GM23248 (cell line): ENCODE data around the gene PRICKLE2. TPM values are rescaled to one million over a fixed set of nuclear protein-coding genes. Genes with fewer than 3 reads are reported as not detected.
A peak's percentile ranks its signal among the peaks of the same experiment; 100 is the strongest.

Experiments used
- DNase-seq: peaks from one replicate; pipeline ENCODE4 v3.0.0-alpha.2; 2015
- H2AFZ ChIP-seq: fragments of 200-600 bp; sonication (generic); 2 replicates; pipeline ENCODE4 v1.6.1; 2016; ENCODE audit warnings: antibody characterized with exemption
- H3F3A ChIP-seq: fragments of 200-600 bp; sonication (generic); 2 replicates; pipeline ENCODE4 v1.6.1; 2016; ENCODE audit warnings: mild to moderate bottlenecking, antibody characterized with exemption, mixed run types; ENCODE audit not compliant: insufficient read depth
- H3K27ac ChIP-seq: fragments of 200-600 bp; sonication (generic); 2 replicates; pipeline ENCODE4 v1.5.1; 2016; ENCODE audit warnings: mild to moderate bottlenecking
- H3K27me3 ChIP-seq: fragments of 200-600 bp; sonication (generic); replicated peaks from 2 replicates; pipeline ENCODE4 v1.6.1; 2016; ENCODE audit warnings: mild to moderate bottlenecking; ENCODE audit not compliant: insufficient read depth
- H3K36me3 ChIP-seq: fragments of 200-600 bp; sonication (generic); 2 replicates; pipeline ENCODE4 v1.6.1; 2016; ENCODE audit warnings: low read depth, mild to moderate bottlenecking
- H3K4me1 ChIP-seq: fragments of 200-600 bp; sonication (generic); 2 replicates; pipeline ENCODE4 v1.6.1; 2016; ENCODE audit warnings: mild to moderate bottlenecking; ENCODE audit not compliant: insufficient read depth
- H3K4me2 ChIP-seq: fragments of 200-600 bp; sonication (generic); one replicate; pipeline ENCODE4 v1.6.1; 2016; ENCODE audit warnings: mild to moderate bottlenecking; ENCODE audit not compliant: unreplicated experiment
- H3K4me3 ChIP-seq: fragments of 200-600 bp; sonication (generic); 2 replicates; pipeline ENCODE4 v1.5.1; 2016; ENCODE audit warnings: mild to moderate bottlenecking
- H3K79me2 ChIP-seq: fragments of 200-600 bp; sonication (generic); 2 replicates; pipeline ENCODE4 v1.6.1; 2016; ENCODE audit warnings: mild to moderate bottlenecking; ENCODE audit not compliant: insufficient read depth
- H3K9ac ChIP-seq: fragments of 200-600 bp; sonication (generic); 2 replicates; pipeline ENCODE4 v1.6.1; 2016; ENCODE audit warnings: mild to moderate bottlenecking
- H3K9me2 ChIP-seq: fragments of 200-600 bp; sonication (generic); 2 replicates; pipeline ENCODE4 v1.6.1; 2016; ENCODE audit warnings: mixed run types, mild to moderate bottlenecking, moderate library complexity; ENCODE audit not compliant: insufficient read depth
- H3K9me3 ChIP-seq: fragments of 200-600 bp; sonication (generic); one replicate; pipeline ENCODE4 v1.6.1; 2017; ENCODE audit warnings: low read depth
- H4K20me1 ChIP-seq: fragments of 200-600 bp; sonication (generic); 2 replicates; pipeline ENCODE4 v1.6.0; 2016; ENCODE audit not compliant: insufficient read depth
- EZH2 ChIP-seq: fragments of 200-600 bp; sonication (generic); IDR thresholded peaks from 2 replicates; pipeline ENCODE4 v1.6.1; 2018; ENCODE audit warnings: antibody characterized with exemption, mild to moderate bottlenecking; ENCODE audit not compliant: insufficient read depth, poor library complexity, severe bottlenecking
- EZH2phosphoT487 ChIP-seq: fragments of 200-600 bp; sonication (generic); IDR thresholded peaks from 2 replicates; pipeline ENCODE4 v1.6.1; 2018; ENCODE audit warnings: antibody characterized with exemption, moderate library complexity, mild to moderate bottlenecking, low read depth; ENCODE audit not compliant: insufficient read depth
- WGBS, 2 experiments: methylation state at CpG; one replicate each; pipeline ENCODE4 v1.1.6; 2015 to 2017; ENCODE audit warnings: low lambda C conversion rate in 2 of 2, low coverage in 1 of 2; ENCODE audit errors: missing lambda C conversion rate in 2 of 2; 5-methylcytosine and 5-hydroxymethylcytosine counted together
- in situ Hi-C: fragments of 300-500 bp; cut with MboI; formaldehyde crosslinking; loops from 2 replicates; pipeline ENCODE4 v1.15.0; 2020
- polyA plus RNA-seq: library from polyadenylated mRNA; unstranded; fragments of >200 nt; fragmentation: Nextera tagmentation; extraction: Ambion mirVana; gene quantifications from 2 replicates; pipeline ENCODE4 v1.2.1, GENCODE V29; 2016
- total RNA-seq: library from RNA; depleted of rRNA; stranded (reverse); fragments of >200 nt; shearing (Covaris generic); gene quantifications from 2 replicates; pipeline ENCODE4 v1.2.3, GENCODE V29; 2014

The PRICKLE2 gene
- total and polyA plus RNA-seq, 2 experiments from 2014 or later, result 7.3 to 19.6 TPM

GRCh38 chr3:64104691-64105111 is 120.6 kb downstream of the PRICKLE2 start:
- in situ Hi-C loops, result no loop called here
- Histone ChIP-seq H4K20me1 (no peaks in the 10 kb centered on the region), H3K79me2 (peaks cover 31% of the 10 kb centered on the region), H3K4me3 (no peak overlapping the region), H3K27me3 (no peaks in the 10 kb centered on the region), H3K27ac (no peak overlapping the region), H3K9ac (no peak overlapping the region), H3K9me3 (no peaks in the 10 kb centered on the region), H3F3A (peaks cover 5% of the 10 kb centered on the region; the same call in 1 of the 2 replicates), H3K4me1 (peaks cover 15% of the 10 kb centered on the region), H3K36me3 (0 out of 2 replicates have a peak, but pooled peaks cover 6% of the 10 kb centered on the region), H3K4me2 (no peak overlapping the region), H3K9me2 (no peaks in the 10 kb centered on the region), H2AFZ (no peak overlapping the region)
- DNase-seq, result peak; percentile 20
- WGBS, 2 experiments, result 92 to 100% methylated on average over 3 of the region's 3 CpGs
- no peak for TF ChIP-seq EZH2phosphoT487
- TF ChIP-seq EZH2, result no peak

GRCh38 chr3:64104006-64104405 is 121.3 kb downstream of the PRICKLE2 start:
- no peaks in the 10 kb centered on the region for H4K20me1 ChIP-seq

GRCh38 chr3:64103131-64103530 is 122.1 kb downstream of the PRICKLE2 start:
- in situ Hi-C loops, result no loop called here
- no peak for DNase-seq
- Histone ChIP-seq H3K79me2 (peaks cover 25% of the 10 kb centered on the region), H3K4me3 (no peak overlapping the region), H3K27ac (no peak overlapping the region), H3K9ac (no peak overlapping the region), H3F3A (peaks cover 12% of the 10 kb centered on the region; the same call in 1 of the 2 replicates), H3K4me2 (no peak overlapping the region), H3K9me3 (no peaks in the 10 kb centered on the region), H4K20me1 (no peaks in the 10 kb centered on the region), H3K36me3 (peaks cover 10% of the 10 kb centered on the region; the same call in 1 of the 2 replicates), H2AFZ (no peak overlapping the region), H3K4me1 (peaks cover 22% of the 10 kb centered on the region), H3K27me3 (no peaks in the 10 kb centered on the region), H3K9me2 (no peaks in the 10 kb centered on the region)
- TF ChIP-seq EZH2phosphoT487 (no peak), EZH2 (no peak)
- WGBS, 2 experiments, result 97 to 100% methylated on average over 2 of the region's 2 CpGs

More at GRCh38 chr3:64104006-64104405, 121.3 kb downstream of the PRICKLE2 start:
- H3K27me3 ChIP-seq, result no peaks in the 10 kb centered on the region
- no peaks in the 10 kb centered on the region for H3K9me3 ChIP-seq
- WGBS, 2 experiments, result 86 to 89% methylated on average over 3 of the region's 3 CpGs
- H3K4me1 ChIP-seq, result peaks cover 15% of the 10 kb centered on the region
- no peak overlapping the region for H3K9ac ChIP-seq
- H3K79me2 ChIP-seq, result peaks cover 28% of the 10 kb centered on the region
- peaks cover 8% of the 10 kb centered on the region; the same call in 1 of the 2 replicates for H3K36me3 ChIP-seq
- no peak overlapping the region for H3K4me3 ChIP-seq
- H2AFZ ChIP-seq, result no peak overlapping the region
- H3K27ac ChIP-seq, result no peak overlapping the region
- TF ChIP-seq EZH2 (no peak), EZH2phosphoT487 (no peak)
- in situ Hi-C loops, result no loop called here
- no peak overlapping the region for H3K4me2 ChIP-seq
- H3F3A ChIP-seq, result peaks cover 6% of the 10 kb centered on the region; the same call in 1 of the 2 replicates
- DNase-seq, result no peak
- H3K9me2 ChIP-seq, result no peaks in the 10 kb centered on the region

DNA sequence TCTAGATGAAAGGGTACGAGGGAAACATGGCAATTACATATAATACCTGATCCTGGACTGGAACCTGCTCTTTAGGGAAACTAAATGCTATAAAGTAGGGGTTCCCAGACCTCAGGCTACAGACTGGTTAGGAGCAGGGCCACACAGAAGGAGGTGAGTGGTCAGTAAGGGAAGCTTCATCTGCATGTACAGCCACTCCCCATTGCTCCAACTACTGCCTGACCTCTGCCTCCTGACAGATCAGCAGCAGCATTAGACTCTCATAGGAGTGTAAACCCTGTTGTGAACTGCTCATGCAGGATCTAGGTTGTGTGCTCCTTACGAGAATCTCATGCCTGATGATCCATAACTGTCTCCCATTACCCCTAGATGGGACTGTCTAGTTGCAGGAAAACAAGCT is 123.1 kb downstream of the PRICKLE2 start:
- H3K27me3 ChIP-seq, result no peaks in the 10 kb centered on the region
- H3K9me2 ChIP-seq, result no peaks in the 10 kb centered on the region
- H2AFZ ChIP-seq, result no peak overlapping the region
- in situ Hi-C loops, result no loop called here
- peaks cover 12% of the 10 kb centered on the region; the same call in 1 of the 2 replicates for H3F3A ChIP-seq
- TF ChIP-seq EZH2, result no peak
- TF ChIP-seq EZH2phosphoT487, result no peak
- no peaks in the 10 kb centered on the region for H3K9me3 ChIP-seq
- 93 to 100% methylated on average over 2 of the region's 2 CpGs for whole genome bisulfite sequencing, 2 experiments
- peaks cover 22% of the 10 kb centered on the region for H3K4me1 ChIP-seq
- peaks cover 24% of the 10 kb centered on the region for H3K79me2 ChIP-seq
- DNase-seq, result no peak
- no peak overlapping the region for H3K9ac ChIP-seq
- no peak overlapping the region for H3K4me3 ChIP-seq
- H4K20me1 ChIP-seq, result no peaks in the 10 kb centered on the region
- H3K4me2 ChIP-seq, result no peak overlapping the region
- H3K27ac ChIP-seq, result no peak overlapping the region
- peaks cover 12% of the 10 kb centered on the region; the same call in 1 of the 2 replicates for H3K36me3 ChIP-seq

GRCh38 chr3:64099316-64099715 is 126.0 kb downstream of the PRICKLE2 start:
- no peaks in the 10 kb centered on the region for H3K9me3 ChIP-seq
- H2AFZ ChIP-seq, result no peak overlapping the region
- no peak for TF ChIP-seq EZH2
- TF ChIP-seq EZH2phosphoT487, result no peak
- no peak for DNase-seq
- in situ Hi-C loops, result no loop called here
- H3F3A ChIP-seq, result peaks cover 7% of the 10 kb centered on the region; the same call in 1 of the 2 replicates
- H3K27me3 ChIP-seq, result no peaks in the 10 kb centered on the region
- no peak overlapping the region for H3K27ac ChIP-seq
- no peak overlapping the region for H3K4me3 ChIP-seq
- H3K9me2 ChIP-seq, result 0 out of 2 replicates have a peak, but pooled peaks cover 3% of the 10 kb centered on the region
- peaks cover 14% of the 10 kb centered on the region for H3K79me2 ChIP-seq
- H3K4me2 ChIP-seq, result no peak overlapping the region
- no peaks in the 10 kb centered on the region for H4K20me1 ChIP-seq
- H3K36me3 ChIP-seq, result peaks cover 26% of the 10 kb centered on the region
- 95% methylated on average over 26 of the region's 26 CpGs for WGBS, 2 experiments
- H3K9ac ChIP-seq, result no peak overlapping the region
- peaks cover 7% of the 10 kb centered on the region; the same call in 1 of the 2 replicates for H3K4me1 ChIP-seq
